ENCODE data around the gene ABL1.

ABL1 gene

DNA sequence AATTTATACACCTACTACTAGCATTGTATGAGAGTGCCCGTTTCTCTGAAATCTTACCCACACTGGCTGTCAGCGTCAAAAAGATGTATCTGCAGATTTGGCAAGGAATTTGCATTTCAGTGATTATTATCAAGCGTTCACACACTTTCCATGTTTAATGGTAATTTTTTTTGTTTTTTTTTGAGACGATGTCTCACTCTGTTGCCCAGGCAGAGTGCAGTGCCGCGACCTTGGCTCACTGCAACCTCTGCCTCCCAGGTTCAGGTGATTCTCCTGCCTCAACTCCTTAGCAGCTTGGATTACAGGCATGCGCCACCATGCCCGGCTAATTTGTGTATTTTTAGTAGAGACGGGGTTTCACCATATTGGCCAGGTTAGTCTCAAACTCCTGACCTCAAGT is 14.3 kb downstream of the ABL1 start:
- no peak for DNase-seq (ENCODE audit: low spot score)

- no peak for DNase-seq (ENCODE audit: low spot score)
Observed at GRCh38 chr9:130852801-130853200, 17.7 kb downstream of the ABL1 start.

GRCh38 chr9:130854092-130854491 is 19.0 kb downstream of the ABL1 start:
- no peak for DNase-seq (ENCODE audit: low spot score)

- no peak for DNase-seq (ENCODE audit: low spot score)
Observed at GRCh38 chr9:130854835-130855234, 19.8 kb downstream of the ABL1 start.

DNA sequence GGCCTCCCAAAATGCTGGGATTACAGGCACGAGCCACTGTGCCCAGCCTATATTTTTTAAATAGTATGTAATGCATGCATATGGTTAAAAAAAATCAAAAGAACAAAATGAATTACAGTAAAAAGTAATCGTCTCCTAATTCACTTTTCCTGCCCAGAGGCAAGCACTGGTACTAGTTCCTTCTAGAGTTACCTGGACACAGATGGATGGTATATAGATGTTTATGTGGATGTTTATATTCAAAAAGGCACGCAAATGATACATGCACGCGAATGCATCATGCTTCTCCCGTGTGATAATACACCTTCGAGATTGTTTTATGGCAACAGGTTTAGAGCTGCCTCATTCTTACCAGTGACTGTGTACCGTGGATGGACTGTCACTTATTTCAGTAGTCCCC is 21.4 kb downstream of the ABL1 start:
- DNase-seq (ENCODE audit: low spot score), result no peak

DNA sequence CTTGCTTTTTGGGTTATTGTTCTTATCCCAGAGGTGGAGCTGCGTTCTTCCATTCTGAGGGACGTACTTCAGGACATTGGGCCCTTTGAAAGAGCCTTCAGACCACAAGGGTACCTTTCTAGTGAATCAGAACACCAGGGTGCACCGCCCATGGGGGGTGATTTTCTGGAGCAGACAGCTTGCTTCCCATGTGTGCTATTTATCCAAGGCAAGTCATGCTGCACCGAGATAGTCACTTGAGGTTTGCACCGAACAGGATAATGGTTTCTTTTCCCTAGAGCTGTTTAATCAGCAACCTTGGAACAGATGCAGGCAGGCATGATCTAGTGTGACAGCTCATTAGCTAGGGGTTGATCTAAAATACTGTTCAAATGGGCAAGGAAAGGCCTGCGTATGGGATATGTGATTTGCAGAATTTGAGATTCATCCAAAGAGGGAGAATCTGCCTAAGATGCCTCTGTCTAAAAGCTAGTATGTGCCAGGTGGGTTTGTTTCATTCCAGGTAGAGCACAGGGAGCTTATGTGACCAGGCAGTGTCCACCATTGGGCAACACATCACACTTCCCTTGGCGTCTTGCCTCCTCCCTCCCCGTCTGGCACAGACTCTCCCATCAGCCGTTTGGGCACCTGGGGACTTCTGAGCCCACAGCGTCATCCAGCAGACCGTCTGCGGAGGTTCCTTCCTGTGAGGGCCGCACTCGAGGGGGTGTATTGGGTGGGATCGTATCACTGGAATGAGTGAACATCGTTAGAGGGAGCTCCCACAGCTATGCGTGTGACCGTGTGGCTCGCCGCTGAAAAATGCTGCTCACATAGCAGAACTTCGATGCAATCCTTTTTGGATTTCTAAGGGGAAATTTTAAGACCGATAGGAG is 23.0 kb downstream of the ABL1 start:
- no peak for DNase-seq (ENCODE audit: low spot score)

GRCh38 chr9:130858739-130859705 is 24.0 kb downstream of the ABL1 start:
- no peak for DNase-seq (ENCODE audit: low spot score)

- DNase-seq (ENCODE audit: low spot score), result peak; percentile 54
Observed at GRCh38 chr9:130860458-130861316, 25.6 kb downstream of the ABL1 start.

DNA sequence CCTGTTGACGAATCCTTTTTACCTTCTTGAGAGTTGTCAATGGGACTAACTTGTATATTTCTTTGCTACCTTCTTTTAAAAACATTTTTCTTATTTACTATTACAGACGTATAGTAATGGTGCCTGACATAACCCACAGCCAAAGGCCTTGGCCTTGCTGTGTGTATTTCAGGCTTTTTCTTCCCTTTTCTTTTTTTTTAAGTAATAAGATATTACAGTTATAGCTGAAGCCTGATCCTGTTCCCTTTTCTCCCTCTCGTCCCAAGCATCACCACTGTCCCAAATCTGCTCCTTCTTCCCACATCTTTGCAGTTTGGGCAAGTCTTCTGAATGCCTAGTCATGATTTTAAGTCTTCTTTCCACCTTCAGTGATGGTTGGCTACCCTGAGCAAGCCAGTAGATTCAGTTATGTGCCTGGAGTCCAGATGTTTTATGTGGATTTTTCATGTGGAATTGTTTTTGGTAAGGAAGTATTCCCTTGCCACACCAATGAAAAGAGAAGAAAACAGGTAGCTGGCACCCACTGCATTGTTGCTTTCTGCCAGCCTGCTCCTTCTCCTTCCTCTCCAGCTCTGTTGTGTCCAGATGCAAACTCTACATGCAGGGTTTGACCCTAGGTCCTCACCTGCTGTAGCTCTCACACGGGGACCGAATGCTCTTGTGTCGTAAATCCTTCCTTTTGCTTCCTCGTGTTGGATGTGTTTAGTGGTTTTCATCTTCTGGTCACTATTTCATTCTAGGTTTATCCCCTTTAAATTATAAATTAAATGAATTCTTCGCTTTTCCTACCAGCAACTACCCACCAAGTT is 26.5 kb downstream of the ABL1 start:
- DNase-seq (ENCODE audit: low spot score), result no peak

- no peak for DNase-seq (ENCODE audit: low spot score)
Observed at GRCh38 chr9:130862217-130862616, 27.2 kb downstream of the ABL1 start.

DNA sequence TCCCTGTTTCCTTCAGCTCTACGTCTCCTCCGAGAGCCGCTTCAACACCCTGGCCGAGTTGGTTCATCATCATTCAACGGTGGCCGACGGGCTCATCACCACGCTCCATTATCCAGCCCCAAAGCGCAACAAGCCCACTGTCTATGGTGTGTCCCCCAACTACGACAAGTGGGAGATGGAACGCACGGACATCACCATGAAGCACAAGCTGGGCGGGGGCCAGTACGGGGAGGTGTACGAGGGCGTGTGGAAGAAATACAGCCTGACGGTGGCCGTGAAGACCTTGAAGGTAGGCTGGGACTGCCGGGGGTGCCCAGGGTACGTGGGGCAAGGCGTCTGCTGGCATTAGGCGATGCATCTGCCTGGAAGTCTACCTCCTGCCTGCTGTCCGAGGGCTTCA is 27.7 kb downstream of the ABL1 start:
- no peak for DNase-seq (ENCODE audit: low spot score)

DNA sequence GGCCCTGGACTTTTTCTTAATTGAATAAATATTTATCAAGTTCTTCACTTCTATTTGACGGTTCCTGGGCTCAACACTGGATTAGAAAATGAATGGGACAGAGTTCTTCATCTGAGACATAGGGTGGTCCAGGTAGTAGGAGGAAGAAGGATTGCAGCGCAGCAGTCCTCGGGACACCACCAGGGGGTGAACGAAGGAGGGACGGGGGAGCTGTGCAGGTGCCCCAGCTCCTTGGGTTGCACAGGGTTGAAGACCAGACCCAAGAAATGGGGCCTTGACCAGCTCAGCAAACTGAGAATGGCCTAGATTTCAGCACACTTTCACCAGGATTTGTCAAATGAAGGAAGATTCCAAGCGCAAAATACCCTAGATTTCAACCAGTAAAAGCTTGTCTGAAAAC is 29.5 kb downstream of the ABL1 start:
- DNase-seq (ENCODE audit: low spot score), result no peak

DNA sequence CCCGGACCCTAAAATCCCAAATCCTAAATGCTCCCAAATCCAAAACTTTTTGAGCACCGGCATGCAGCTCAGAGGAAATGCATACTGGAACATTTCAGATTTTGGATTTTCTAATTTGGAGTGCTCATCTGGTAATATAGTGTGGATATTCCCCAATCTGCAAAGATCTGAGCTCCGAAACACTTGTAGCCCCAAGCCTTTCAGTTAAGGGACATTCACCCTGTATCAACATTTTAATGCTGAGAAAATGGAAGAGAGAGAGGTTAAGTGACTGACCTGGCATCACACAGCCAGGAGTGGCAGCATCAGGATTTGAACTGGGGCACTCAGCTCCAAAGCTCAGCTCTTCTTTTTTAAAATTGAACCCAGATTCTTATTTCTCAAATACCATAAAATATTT is 30.9 kb downstream of the ABL1 start:
- no peak for DNase-seq (ENCODE audit: low spot score)

- peak; percentile 85 for DNase-seq (ENCODE audit: low spot score)
Observed at GRCh38 chr9:130866474-130866965, 31.5 kb downstream of the ABL1 start.

DNA sequence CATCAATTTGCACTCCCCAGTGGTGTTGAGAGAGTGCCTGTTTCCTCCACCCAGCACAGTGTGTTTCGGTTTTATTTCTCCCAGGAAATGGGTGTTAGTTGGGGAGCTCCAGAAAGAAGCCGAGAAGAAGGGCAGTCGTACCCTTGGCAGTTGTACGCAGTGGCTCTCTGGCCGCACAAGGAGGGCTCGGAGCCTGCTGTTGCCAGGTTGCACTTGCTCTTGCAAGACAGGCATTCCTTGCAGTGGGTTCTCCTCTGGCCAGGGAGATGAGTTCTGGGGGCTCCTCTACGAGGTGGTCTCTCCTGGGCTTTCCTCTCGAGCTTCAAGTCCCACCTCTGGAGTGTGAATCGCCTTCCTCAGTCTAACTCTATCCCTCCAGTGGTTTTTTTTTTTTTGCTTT is 32.5 kb downstream of the ABL1 start:
- no peak for DNase-seq (ENCODE audit: low spot score)

DNA sequence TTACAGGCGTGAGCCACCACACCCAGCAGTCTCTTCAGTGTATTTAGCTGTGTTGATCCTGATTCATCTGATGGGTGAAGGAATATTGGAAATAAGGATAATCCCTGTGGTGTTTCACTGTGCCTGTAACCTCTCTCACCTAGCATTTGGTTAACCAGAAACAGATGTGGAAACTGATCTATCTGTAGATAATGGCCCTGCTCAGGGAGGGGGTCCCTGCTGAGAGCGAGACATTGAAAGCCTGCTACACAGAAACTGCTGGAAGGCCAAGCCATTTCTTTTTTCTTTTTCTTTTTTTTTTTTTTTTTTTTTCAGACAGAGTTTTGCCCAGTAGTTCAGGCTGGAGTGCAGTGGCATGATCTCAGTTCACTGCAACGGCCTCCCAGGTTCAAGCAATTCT is 33.2 kb downstream of the ABL1 start:
- no peak for DNase-seq (ENCODE audit: low spot score)

- no peak for DNase-seq (ENCODE audit: low spot score)
Observed at GRCh38 chr9:130869250-130869649, 34.2 kb downstream of the ABL1 start.

DNA sequence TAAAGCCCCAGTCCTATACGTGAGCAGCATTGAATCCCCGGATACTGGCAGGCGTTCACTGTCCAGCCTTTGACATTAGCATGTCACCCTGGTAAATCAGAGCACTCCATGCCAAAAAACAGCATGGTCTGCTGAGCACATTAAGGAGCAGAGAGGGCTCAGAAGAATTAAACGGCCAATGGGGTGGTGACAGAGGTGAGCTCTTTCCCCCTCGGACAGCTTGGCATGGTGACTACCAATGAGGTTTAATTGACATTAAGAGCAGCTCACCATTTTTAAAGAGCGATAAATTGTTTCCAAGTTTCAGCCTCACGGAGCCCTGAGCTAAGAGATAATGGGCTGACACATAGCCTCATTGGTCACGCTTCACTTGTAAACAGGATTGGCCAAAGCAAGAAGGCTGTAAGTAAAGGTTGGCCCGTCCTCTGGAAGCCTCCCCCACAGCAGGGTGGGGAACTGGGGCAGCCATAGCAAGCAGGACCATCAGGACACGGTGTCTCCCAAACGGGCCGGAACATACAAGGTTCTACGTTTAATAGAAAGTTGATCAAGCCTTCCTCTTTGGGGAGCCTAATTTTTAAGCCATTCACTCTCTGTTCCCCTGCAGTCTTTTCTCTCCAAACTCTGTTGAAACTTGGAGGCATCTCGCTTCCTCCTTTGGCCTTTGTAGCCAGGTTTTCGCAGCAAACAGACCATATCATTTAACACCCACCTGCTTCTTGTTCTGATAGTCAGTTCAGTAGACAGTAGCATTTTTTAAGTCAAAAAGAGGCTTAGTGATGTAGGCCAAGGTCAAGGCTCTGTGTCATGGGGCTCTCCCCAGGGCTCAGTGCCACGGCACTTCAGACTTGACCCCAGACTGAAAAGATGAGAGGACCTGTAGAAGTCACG is 35.7 kb downstream of the ABL1 start:
- no peak for DNase-seq (ENCODE audit: low spot score)

DNA sequence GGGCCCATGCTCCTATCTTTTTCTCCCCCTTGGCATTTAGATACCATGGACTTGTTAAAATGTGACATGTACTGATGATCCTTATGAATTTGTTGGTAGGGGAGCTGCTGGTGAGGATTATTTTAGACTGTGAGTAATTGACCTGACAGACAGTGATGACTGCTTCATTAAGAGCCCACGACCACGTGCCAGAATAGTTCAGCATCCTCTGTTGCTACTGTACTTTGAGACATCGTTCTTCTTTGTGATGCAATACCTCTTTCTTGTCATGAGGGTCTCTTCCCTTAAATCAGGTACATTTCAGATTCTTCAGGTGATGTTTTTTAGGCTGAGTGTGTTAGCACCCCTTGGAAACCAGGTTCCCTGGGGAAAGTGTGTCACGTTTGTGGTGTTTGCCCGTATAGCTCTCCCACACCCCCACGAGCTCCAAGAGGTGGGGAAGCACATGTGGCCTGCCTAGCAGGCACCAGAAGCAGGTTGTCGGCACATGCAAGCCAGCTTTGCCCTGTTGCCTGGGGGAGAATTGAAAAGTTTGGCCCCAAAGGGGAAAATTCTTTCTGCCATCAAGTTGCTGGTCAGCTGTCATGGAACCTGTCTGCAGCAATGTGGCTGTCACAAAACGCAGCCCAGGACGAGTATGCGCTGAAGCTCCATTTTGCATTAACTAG is 36.5 kb downstream of the ABL1 start:
- DNase-seq (ENCODE audit: low spot score), result no peak
